AG04449 (cell line): ENCODE measurements around the gene MAN2A2.
A peak's percentile ranks its signal among the peaks of the same experiment; 100 is the strongest.

Experiments used
- CTCF ChIA-PET: fragments of 350-600 bp; formaldehyde crosslinking; extraction: SDS; loops from one replicate; lab custom pipeline; 2021; ENCODE audit warnings: antibody characterized with exemption; lab: Yijun Ruan, JAX
- POLR2A ChIA-PET: fragments of 400-600, 350-600 bp; formaldehyde crosslinking; extraction: SDS; loops from one replicate; lab custom pipeline; 2020; ENCODE audit warnings: antibody characterized with exemption, inconsistent platforms; lab: Yijun Ruan, JAX
- DNase-seq: peaks from one replicate; pipeline ENCODE4 v3.0.0-alpha.2; 2010; ENCODE audit warnings: low read depth, low spot score
- H3K4me3 ChIP-seq: 2 replicates; pipeline ENCODE4 v1.5.1; 2011; ENCODE audit warnings: low read depth, mild to moderate bottlenecking, control low read depth, low read length
- CTCF ChIP-seq: IDR thresholded peaks from one replicate; pipeline ENCODE4 v1.5.1; 2011; ENCODE audit warnings: mild to moderate bottlenecking, moderate library complexity, low read length, control low read depth, inconsistent platforms; ENCODE audit not compliant: insufficient read depth; ENCODE audit errors: missing control alignments

MAN2A2 gene

GRCh38 chr15:90885432-90886290 is 17.4 kb upstream of the MAN2A2 start:
- POLR2A ChIA-PET: interaction anchor here (0.6 kb wide), 1 partner anchor 16 kb away, joined by 3 read pairs; no protein-coding TSS in a partner anchor
- no peak for DNase-seq
- CTCF ChIA-PET: interaction anchor here (0.6 to 7.1 kb wide), 79 partner anchors 9 to 637 kb away, joined by 3 to 204 read pairs (median 5); partner anchors contain the start of genes BLM, FURIN, HDDC3 and MAN2A2
- peak; percentile 95 for TF ChIP-seq CTCF
- no peak overlapping the region for H3K4me3 ChIP-seq

GRCh38 chr15:90886291-90886614 is 16.8 kb upstream of the MAN2A2 start:
- TF ChIP-seq CTCF: no peak
- POLR2A ChIA-PET: no interaction called here

GRCh38 chr15:90887037-90887481 is 16.0 kb upstream of the MAN2A2 start:
- DNase-seq: no peak
- no peak overlapping the region for H3K4me3 ChIP-seq
- TF ChIP-seq CTCF: no peak
- ChIA-PET POLR2A (no interaction called here), CTCF (interaction anchor here (0.8 to 7.1 kb wide), 24 partner anchors 8 to 388 kb away, joined by 3 to 204 read pairs (median 8); partner anchors contain the start of genes HDDC3, MAN2A2 and UNC45A)

More at GRCh38 chr15:90886291-90886614, 16.8 kb upstream of the MAN2A2 start:
- DNase-seq: no peak
- CTCF ChIA-PET: interaction anchor here (0.7 to 7.1 kb wide), 66 partner anchors 9 to 638 kb away, joined by 3 to 204 read pairs (median 6); partner anchors contain the start of genes BLM, FURIN, HDDC3 and MAN2A2
- H3K4me3 ChIP-seq: no peak overlapping the region

GRCh38 chr15:90889313-90889730 is 13.8 kb upstream of the MAN2A2 start:
- ChIA-PET CTCF (interaction anchor here (0.6 to 2.8 kb wide), 6 partner anchors 12 to 280 kb away, joined by 3 to 20 read pairs (median 8); partner anchors contain the start of gene MAN2A2), POLR2A (no interaction called here)
- no peak for DNase-seq
- H3K4me3 ChIP-seq: no peak overlapping the region
- no peak for TF ChIP-seq CTCF

- no peak for TF ChIP-seq CTCF
- ChIA-PET CTCF (interaction anchor here (0.6 to 2.8 kb wide), 6 partner anchors 11 to 280 kb away, joined by 3 to 20 read pairs (median 8); partner anchors contain the start of gene MAN2A2), POLR2A (no interaction called here)
- no peak for DNase-seq
- H3K4me3 ChIP-seq: no peak overlapping the region
These were observed 13.2 kb upstream of the MAN2A2 start for GRCh38 chr15:90889736-90890456.

GRCh38 chr15:90890839-90891238 is 12.3 kb upstream of the MAN2A2 start:
- POLR2A ChIA-PET: no interaction called here
- CTCF ChIA-PET: interaction anchor here (1.1 to 2.6 kb wide), 3 partner anchors 10 to 243 kb away, joined by 3 to 20 read pairs (median 4); partner anchors contain the start of gene MAN2A2
- H3K4me3 ChIP-seq: no peak overlapping the region
- no peak for DNase-seq
- no peak for TF ChIP-seq CTCF
